ENCODE results near the gene PACSIN3. TPM values are rescaled to one million over a fixed set of nuclear protein-coding genes. Genes with fewer than 3 reads are reported as not detected.

Gene PACSIN3
- total and polyA plus RNA-seq, 7 donors: 1.2 to 78.3 (median 56.0) TPM

- H3K27ac ChIP-seq: peak overlapping the region; percentile 54 to 71 (median 68)
- 78 to 81% methylated on average over 6 of the region's 6 CpGs for WGBS, 2 donors
- TF ChIP-seq POLR2A (IDR thresholded peaks at IDR 0.05): no peak
- TF ChIP-seq POLR2AphosphoS5 (IDR thresholded peaks at IDR 0.05): no peak
- TF ChIP-seq CTCF (IDR thresholded peaks at IDR 0.05): no peak
- TF ChIP-seq EP300 (IDR thresholded peaks at IDR 0.05): no peak
Observed at GRCh38 chr11:47172740-47173336, 13.4 kb downstream of the PACSIN3 start.

GRCh38 chr11:47171856-47172255, 14.4 kb downstream of the PACSIN3 start:
- intact Hi-C loops (cut with DNase I): no loop called here
- peak; percentile 78 for DNase-seq
- Histone ChIP-seq H3K4me1 (peaks cover 0 to 51% (median 40%) of the 10 kb centered on the region in 4 donors), H3K4me3 (no peak overlapping the region), H3K27ac (peak overlapping the region; percentile 54 to 71 (median 68)), H3K36me3 (peaks cover 26 to 83% (median 57%) of the 10 kb centered on the region in 4 donors), H3K27me3 (no peaks in the 10 kb centered on the region), H3K9me3 (no peaks in the 10 kb centered on the region)
- TF ChIP-seq POLR2AphosphoS5 (IDR thresholded peaks at IDR 0.05) (peak in 2 of 4 donors; percentile 28 to 49), POLR2A (IDR thresholded peaks at IDR 0.05) (no peak)
- 86 to 87% methylated on average over 8 of the region's 8 CpGs for WGBS, 2 donors

More at GRCh38 chr11:47172740-47173336, 13.4 kb downstream of the PACSIN3 start:
- Histone ChIP-seq H3K36me3 (peaks cover 17 to 74% (median 47%) of the 10 kb centered on the region in 4 donors), H3K4me3 (no peak overlapping the region), H3K4me1 (peaks cover 0 to 59% (median 47%) of the 10 kb centered on the region in 4 donors), H3K9me3 (no peaks in the 10 kb centered on the region), H3K27me3 (no peaks in the 10 kb centered on the region)
- intact Hi-C loops (cut with DNase I): no loop called here
- DNase-seq: no peak

- Histone ChIP-seq H3K36me3 (peaks cover 32 to 90% (median 63%) of the 10 kb centered on the region in 4 donors), H3K9me3 (no peaks in the 10 kb centered on the region), H3K27ac (peak overlapping the region; percentile 54 to 71 (median 68)), H3K4me1 (peaks cover 0 to 51% (median 40%) of the 10 kb centered on the region in 4 donors), H3K27me3 (no peaks in the 10 kb centered on the region), H3K4me3 (no peak overlapping the region)
- TF ChIP-seq CTCF (IDR thresholded peaks at IDR 0.05): no peak
- no peak for TF ChIP-seq EP300 (IDR thresholded peaks at IDR 0.05)
- intact Hi-C loops (cut with DNase I): no loop called here
- DNase-seq: no peak
- 88 to 92% methylated on average over 16 of the region's 16 CpGs for WGBS, 2 donors
Observed at GRCh38 chr11:47171061-47171838, 15.0 kb downstream of the PACSIN3 start.

GRCh38 chr11:47166368-47166767, 19.9 kb downstream of the PACSIN3 start:
- Histone ChIP-seq H3K27ac (no peak overlapping the region), H3K4me1 (peaks cover 0 to 17% (median 7%) of the 10 kb centered on the region in 4 donors), H3K4me3 (no peak overlapping the region), H3K36me3 (peaks cover 52 to 88% (median 73%) of the 10 kb centered on the region in 4 donors), H3K9me3 (no peaks in the 10 kb centered on the region), H3K27me3 (no peaks in the 10 kb centered on the region)
- 94 to 95% methylated on average over 5 of the region's 5 CpGs for WGBS, 2 donors
- TF ChIP-seq POLR2A (IDR thresholded peaks at IDR 0.05) (no peak), POLR2AphosphoS5 (IDR thresholded peaks at IDR 0.05) (no peak), CTCF (IDR thresholded peaks at IDR 0.05) (no peak), EP300 (IDR thresholded peaks at IDR 0.05) (no peak)
- intact Hi-C loops (cut with DNase I): no loop called here
- DNase-seq: no peak

GRCh38 chr11:47165253-47165840, 20.9 kb downstream of the PACSIN3 start:
- Histone ChIP-seq H3K9me3 (no peaks in the 10 kb centered on the region), H3K27me3 (no peaks in the 10 kb centered on the region), H3K27ac (no peak overlapping the region), H3K4me3 (no peak overlapping the region), H3K4me1 (peaks cover 0 to 16% (median 8%) of the 10 kb centered on the region in 4 donors), H3K36me3 (peaks cover 52 to 78% (median 64%) of the 10 kb centered on the region in 4 donors)
- no peak for TF ChIP-seq POLR2AphosphoS5 (IDR thresholded peaks at IDR 0.05)
- no peak for TF ChIP-seq POLR2A (IDR thresholded peaks at IDR 0.05)
- no peak for TF ChIP-seq EP300 (IDR thresholded peaks at IDR 0.05)
- no peak for TF ChIP-seq CTCF (IDR thresholded peaks at IDR 0.05)
- intact Hi-C loops (cut with DNase I): no loop called here
- 91 to 93% methylated on average over 16 of the region's 16 CpGs for WGBS, 2 donors
- DNase-seq: no peak

Measured in sigmoid colon (tissue), 7 donors.